GM12878 (cell line): ENCODE measurements around the gene KAZN.

Source experiments
- CEBPB ChIP-seq, 2 experiments: fragments of 150-350 bp in 1 of 2; IDR thresholded peaks; 2 replicates each; pipeline ENCODE4 v1.6.1; 2012 to 2014; ENCODE audit warnings: low read depth in 2 of 2, low read length in 2 of 2, borderline replicate concordance in 1 of 2, inconsistent platforms in 1 of 2
- CHD1 ChIP-seq: IDR thresholded peaks from 2 replicates; pipeline ENCODE4 v1.6.1; 2012; ENCODE audit warnings: low read depth, low read length, improper control_type of control experiment
- KDM1A ChIP-seq: fragments of 200-600 bp; sonication (generic); IDR thresholded peaks from 2 replicates; pipeline ENCODE4 v1.6.1; 2016; ENCODE audit warnings: borderline replicate concordance
- ZNF622 ChIP-seq: fragments of 450-650 bp; IDR thresholded peaks from 2 replicates; pipeline ENCODE4 v1.6.1; 2017; ENCODE audit warnings: mild to moderate bottlenecking, inconsistent platforms
- TF ChIP-seq, protein P1 (sequence below), 3 experiments: IDR thresholded peaks in 2 of 3; conservative IDR thresholded peaks in 1 of 3; 2 replicates each; pipeline ENCODE4 v1.5.1; 2011; ENCODE audit warnings: low read depth in 3 of 3, low read length in 3 of 3, mild to moderate bottlenecking in 3 of 3, control low read depth in 2 of 3, moderate library complexity in 2 of 3, inconsistent platforms in 1 of 3, mixed read lengths in 1 of 3; ENCODE audit not compliant: control insufficient read depth in 2 of 3, insufficient read depth in 1 of 3; ENCODE audit errors: extremely low read depth in 1 of 3
- TF ChIP-seq, protein P2 (sequence below): IDR thresholded peaks from 2 replicates; pipeline ENCODE4 v1.6.1; 2011; ENCODE audit warnings: mild to moderate bottlenecking, low read depth, low read length, moderate library complexity; ENCODE audit not compliant: insufficient replicate concordance
- TF ChIP-seq, protein P3 (sequence below): fragments of 450-650 bp; formaldehyde crosslinking; IDR thresholded peaks from 2 replicates; pipeline ENCODE4 v1.4.0; 2020; ENCODE audit warnings: mild to moderate bottlenecking, moderate library complexity
- TF ChIP-seq, protein P4 (sequence below): fragments of 450-650 bp; IDR thresholded peaks from 2 replicates; pipeline ENCODE4 v1.6.1; 2016; ENCODE audit warnings: mild to moderate bottlenecking, moderate library complexity, borderline replicate concordance

DNA sequence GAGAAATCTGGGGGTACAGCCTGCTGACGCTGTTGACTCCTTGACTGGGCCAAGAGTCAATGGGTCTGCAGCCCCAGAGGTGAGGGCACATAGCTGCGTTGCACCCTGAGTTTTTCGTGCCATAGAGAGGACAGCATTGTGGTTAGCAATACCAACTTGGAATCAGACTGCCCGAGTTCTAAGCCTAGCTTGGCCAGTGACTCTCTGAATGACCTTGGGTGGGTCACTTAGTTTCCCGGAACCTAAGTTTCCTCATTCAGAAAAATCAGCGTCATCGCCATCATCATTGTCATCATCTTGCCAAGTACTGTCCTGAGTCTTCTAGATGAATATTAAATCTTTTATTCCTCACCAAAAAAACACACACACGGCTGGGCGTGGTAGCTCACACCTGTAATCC, 403.8 kb downstream of the KAZN start:
- TF ChIP-seq ZNF622 = no peak
- TF ChIP-seq, protein P1, sequence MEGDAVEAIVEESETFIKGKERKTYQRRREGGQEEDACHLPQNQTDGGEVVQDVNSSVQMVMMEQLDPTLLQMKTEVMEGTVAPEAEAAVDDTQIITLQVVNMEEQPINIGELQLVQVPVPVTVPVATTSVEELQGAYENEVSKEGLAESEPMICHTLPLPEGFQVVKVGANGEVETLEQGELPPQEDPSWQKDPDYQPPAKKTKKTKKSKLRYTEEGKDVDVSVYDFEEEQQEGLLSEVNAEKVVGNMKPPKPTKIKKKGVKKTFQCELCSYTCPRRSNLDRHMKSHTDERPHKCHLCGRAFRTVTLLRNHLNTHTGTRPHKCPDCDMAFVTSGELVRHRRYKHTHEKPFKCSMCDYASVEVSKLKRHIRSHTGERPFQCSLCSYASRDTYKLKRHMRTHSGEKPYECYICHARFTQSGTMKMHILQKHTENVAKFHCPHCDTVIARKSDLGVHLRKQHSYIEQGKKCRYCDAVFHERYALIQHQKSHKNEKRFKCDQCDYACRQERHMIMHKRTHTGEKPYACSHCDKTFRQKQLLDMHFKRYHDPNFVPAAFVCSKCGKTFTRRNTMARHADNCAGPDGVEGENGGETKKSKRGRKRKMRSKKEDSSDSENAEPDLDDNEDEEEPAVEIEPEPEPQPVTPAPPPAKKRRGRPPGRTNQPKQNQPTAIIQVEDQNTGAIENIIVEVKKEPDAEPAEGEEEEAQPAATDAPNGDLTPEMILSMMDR (IDR thresholded peaks at IDR 0.05 in 2 of 3, conservative IDR thresholded peaks at IDR 0.05 in 1 of 3; ENCODE audit: control insufficient read depth in 2 of 3, extremely low read depth in 1 of 3, insufficient read depth in 1 of 3, low read depth in 3 of 3, low read length in 3 of 3) = no peak
- TF ChIP-seq, protein P2, sequence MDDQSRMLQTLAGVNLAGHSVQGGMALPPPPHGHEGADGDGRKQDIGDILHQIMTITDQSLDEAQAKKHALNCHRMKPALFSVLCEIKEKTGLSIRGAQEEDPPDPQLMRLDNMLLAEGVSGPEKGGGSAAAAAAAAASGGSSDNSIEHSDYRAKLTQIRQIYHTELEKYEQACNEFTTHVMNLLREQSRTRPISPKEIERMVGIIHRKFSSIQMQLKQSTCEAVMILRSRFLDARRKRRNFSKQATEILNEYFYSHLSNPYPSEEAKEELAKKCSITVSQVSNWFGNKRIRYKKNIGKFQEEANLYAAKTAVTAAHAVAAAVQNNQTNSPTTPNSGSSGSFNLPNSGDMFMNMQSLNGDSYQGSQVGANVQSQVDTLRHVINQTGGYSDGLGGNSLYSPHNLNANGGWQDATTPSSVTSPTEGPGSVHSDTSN = no peak
- TF ChIP-seq KDM1A = no peak
- TF ChIP-seq, protein P3, sequence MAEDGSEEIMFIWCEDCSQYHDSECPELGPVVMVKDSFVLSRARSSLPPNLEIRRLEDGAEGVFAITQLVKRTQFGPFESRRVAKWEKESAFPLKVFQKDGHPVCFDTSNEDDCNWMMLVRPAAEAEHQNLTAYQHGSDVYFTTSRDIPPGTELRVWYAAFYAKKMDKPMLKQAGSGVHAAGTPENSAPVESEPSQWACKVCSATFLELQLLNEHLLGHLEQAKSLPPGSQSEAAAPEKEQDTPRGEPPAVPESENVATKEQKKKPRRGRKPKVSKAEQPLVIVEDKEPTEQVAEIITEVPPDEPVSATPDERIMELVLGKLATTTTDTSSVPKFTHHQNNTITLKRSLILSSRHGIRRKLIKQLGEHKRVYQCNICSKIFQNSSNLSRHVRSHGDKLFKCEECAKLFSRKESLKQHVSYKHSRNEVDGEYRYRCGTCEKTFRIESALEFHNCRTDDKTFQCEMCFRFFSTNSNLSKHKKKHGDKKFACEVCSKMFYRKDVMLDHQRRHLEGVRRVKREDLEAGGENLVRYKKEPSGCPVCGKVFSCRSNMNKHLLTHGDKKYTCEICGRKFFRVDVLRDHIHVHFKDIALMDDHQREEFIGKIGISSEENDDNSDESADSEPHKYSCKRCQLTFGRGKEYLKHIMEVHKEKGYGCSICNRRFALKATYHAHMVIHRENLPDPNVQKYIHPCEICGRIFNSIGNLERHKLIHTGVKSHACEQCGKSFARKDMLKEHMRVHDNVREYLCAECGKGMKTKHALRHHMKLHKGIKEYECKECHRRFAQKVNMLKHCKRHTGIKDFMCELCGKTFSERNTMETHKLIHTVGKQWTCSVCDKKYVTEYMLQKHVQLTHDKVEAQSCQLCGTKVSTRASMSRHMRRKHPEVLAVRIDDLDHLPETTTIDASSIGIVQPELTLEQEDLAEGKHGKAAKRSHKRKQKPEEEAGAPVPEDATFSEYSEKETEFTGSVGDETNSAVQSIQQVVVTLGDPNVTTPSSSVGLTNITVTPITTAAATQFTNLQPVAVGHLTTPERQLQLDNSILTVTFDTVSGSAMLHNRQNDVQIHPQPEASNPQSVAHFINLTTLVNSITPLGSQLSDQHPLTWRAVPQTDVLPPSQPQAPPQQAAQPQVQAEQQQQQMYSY (CRISPR knock-in tag) = no peak
- TF ChIP-seq, protein P4, sequence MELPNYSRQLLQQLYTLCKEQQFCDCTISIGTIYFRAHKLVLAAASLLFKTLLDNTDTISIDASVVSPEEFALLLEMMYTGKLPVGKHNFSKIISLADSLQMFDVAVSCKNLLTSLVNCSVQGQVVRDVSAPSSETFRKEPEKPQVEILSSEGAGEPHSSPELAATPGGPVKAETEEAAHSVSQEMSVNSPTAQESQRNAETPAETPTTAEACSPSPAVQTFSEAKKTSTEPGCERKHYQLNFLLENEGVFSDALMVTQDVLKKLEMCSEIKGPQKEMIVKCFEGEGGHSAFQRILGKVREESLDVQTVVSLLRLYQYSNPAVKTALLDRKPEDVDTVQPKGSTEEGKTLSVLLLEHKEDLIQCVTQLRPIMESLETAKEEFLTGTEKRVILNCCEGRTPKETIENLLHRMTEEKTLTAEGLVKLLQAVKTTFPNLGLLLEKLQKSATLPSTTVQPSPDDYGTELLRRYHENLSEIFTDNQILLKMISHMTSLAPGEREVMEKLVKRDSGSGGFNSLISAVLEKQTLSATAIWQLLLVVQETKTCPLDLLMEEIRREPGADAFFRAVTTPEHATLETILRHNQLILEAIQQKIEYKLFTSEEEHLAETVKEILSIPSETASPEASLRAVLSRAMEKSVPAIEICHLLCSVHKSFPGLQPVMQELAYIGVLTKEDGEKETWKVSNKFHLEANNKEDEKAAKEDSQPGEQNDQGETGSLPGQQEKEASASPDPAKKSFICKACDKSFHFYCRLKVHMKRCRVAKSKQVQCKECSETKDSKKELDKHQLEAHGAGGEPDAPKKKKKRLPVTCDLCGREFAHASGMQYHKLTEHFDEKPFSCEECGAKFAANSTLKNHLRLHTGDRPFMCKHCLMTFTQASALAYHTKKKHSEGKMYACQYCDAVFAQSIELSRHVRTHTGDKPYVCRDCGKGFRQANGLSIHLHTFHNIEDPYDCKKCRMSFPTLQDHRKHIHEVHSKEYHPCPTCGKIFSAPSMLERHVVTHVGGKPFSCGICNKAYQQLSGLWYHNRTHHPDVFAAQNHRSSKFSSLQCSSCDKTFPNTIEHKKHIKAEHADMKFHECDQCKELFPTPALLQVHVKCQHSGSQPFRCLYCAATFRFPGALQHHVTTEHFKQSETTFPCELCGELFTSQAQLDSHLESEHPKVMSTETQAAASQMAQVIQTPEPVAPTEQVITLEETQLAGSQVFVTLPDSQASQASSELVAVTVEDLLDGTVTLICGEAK = no peak
- TF ChIP-seq CHD1 = no peak
- TF ChIP-seq CEBPB (IDR thresholded peaks at IDR 0.05; ENCODE audit: borderline replicate concordance in 1 of 2, low read depth in 2 of 2, low read length in 2 of 2) = no peak
